OCI-LY7 (cell line): ENCODE results near the gene UFSP1. TPM values are rescaled to one million over a fixed set of nuclear protein-coding genes. Genes with fewer than 3 reads are reported as not detected.

Source experiments
- BruUV-seq: library from RNA; stranded (reverse); fragments of 400-500 nt; replicated peaks from 2 replicates; lab custom pipeline; 2021; lab: Mats Ljungman, UMichigan
- CTCF ChIA-PET: fragments of 300-600 bp; sonication (Branson Sonifier 250); formaldehyde crosslinking; loops from one replicate; lab custom pipeline; 2022; ENCODE audit warnings: antibody characterized with exemption; ENCODE audit not compliant: unreplicated experiment; lab: Charles Lee
- POLR2A ChIA-PET: fragments of 300-600 bp; sonication (Branson Sonifier 250); formaldehyde crosslinking; loops from one replicate; lab custom pipeline; 2022; ENCODE audit warnings: antibody characterized with exemption; lab: Charles Lee
- DNase-seq: peaks from one replicate; pipeline ENCODE4 v3.0.0-alpha.2; 2015; ENCODE audit warnings: low spot score
- H2AFZ ChIP-seq: fragments of 200-600 bp; sonication (generic), shearing (Covaris generic); 2 replicates; pipeline ENCODE4 v1.6.1; 2014; ENCODE audit warnings: mild to moderate bottlenecking, antibody characterized with exemption, low read length, moderate library complexity
- H3K27ac ChIP-seq: fragments of 200-600 bp; sonication (generic); 2 replicates; pipeline ENCODE4 v1.5.1; 2014; ENCODE audit warnings: mixed run types, low read depth, mild to moderate bottlenecking, moderate library complexity, low read length, inconsistent platforms; ENCODE audit not compliant: poor library complexity, severe bottlenecking
- H3K36me3 ChIP-seq: fragments of 200-600 bp; sonication (generic); 2 replicates; pipeline ENCODE4 v1.6.1; 2014; ENCODE audit warnings: mild to moderate bottlenecking, antibody characterized with exemption, low read length, moderate library complexity, mixed read lengths; ENCODE audit not compliant: insufficient read depth
- H3K4me1 ChIP-seq: fragments of 200-600 bp; sonication (generic); 2 replicates; pipeline ENCODE4 v1.5.1; 2014; ENCODE audit warnings: mild to moderate bottlenecking, low read length; ENCODE audit not compliant: insufficient read depth, poor library complexity, severe bottlenecking
- H3K4me2 ChIP-seq: fragments of 200-600 bp; sonication (generic); 2 replicates; pipeline ENCODE4 v1.6.1; 2014; ENCODE audit warnings: mild to moderate bottlenecking, low read length
- H3K4me3 ChIP-seq: fragments of 200-600 bp; sonication (generic); 2 replicates; pipeline ENCODE4 v1.5.1; 2014; ENCODE audit warnings: mild to moderate bottlenecking, low read depth, low read length; ENCODE audit not compliant: poor library complexity, severe bottlenecking
- H3K79me2 ChIP-seq: fragments of 200-600 bp; sonication (generic); 2 replicates; pipeline ENCODE4 v1.6.1; 2016; ENCODE audit warnings: low read depth, mild to moderate bottlenecking, low read length, moderate library complexity, mixed read lengths; ENCODE audit not compliant: insufficient read depth
- H3K9me2 ChIP-seq: fragments of 200-600 bp; sonication (generic); 2 replicates; pipeline ENCODE4 v1.6.1; 2016; ENCODE audit warnings: mild to moderate bottlenecking, low read length, mixed read lengths; ENCODE audit not compliant: insufficient read depth
- H3K9me3 ChIP-seq: fragments of 200-600 bp; sonication (generic); 2 replicates; pipeline ENCODE4 v1.6.1; 2014; ENCODE audit warnings: mild to moderate bottlenecking, mixed run types, low read length, mixed read lengths
- H4K20me1 ChIP-seq: fragments of 200-600 bp; sonication (generic); 2 replicates; pipeline ENCODE4 v1.6.1; 2014; ENCODE audit warnings: mild to moderate bottlenecking, antibody characterized with exemption, low read length, moderate library complexity, mixed read lengths; ENCODE audit not compliant: insufficient read depth
- CTCF ChIP-seq: fragments of 200-600 bp; sonication (generic); conservative IDR thresholded peaks from 2 replicates; pipeline ENCODE4 v1.5.1; 2014; ENCODE audit warnings: mild to moderate bottlenecking, antibody characterized with exemption, low read length, moderate library complexity, mixed read lengths
- EZH2phosphoT487 ChIP-seq: fragments of 200-600 bp; sonication (generic); IDR thresholded peaks from 2 replicates; pipeline ENCODE4 v1.6.1; 2018; ENCODE audit warnings: low read depth, borderline replicate concordance, mild to moderate bottlenecking, mixed run types, antibody characterized with exemption, low read length, moderate library complexity, mixed read lengths
- intact Hi-C: fragments of 100-400 bp; cut with micrococcal nuclease; formaldehyde crosslinking; loops from one replicate; pipeline ENCODE4 v1.10.0; 2022; ENCODE audit not compliant: unreplicated experiment
- total RNA-seq, 2 experiments: library from RNA; depleted of rRNA in 1 of 2; stranded (reverse); fragments of >200 nt in 1 of 2; shearing (Covaris generic) in 1 of 2; gene quantifications; 2 replicates each; pipeline ENCODE4 v1.2.3, GENCODE V29; 2014 to 2022

UFSP1 gene
- total RNA-seq, 2 experiments from 2014 or later: 2.8 to 3.3 TPM

- DNase-seq: no peak
- no peaks in the 10 kb centered on the region for H3K9me2 ChIP-seq
- peaks cover 16% of the 10 kb centered on the region for H4K20me1 ChIP-seq
- no peak for TF ChIP-seq CTCF
- TF ChIP-seq EZH2phosphoT487: no peak
- CTCF ChIA-PET: interaction anchor here (1.3 to 1.5 kb wide), 2 partner anchors 16 to 36 kb away, joined by 3 to 7 read pairs; partner anchors contain the start of gene SRRT
- BruUV-seq: no TSS peak
- H3K9me3 ChIP-seq: no peaks in the 10 kb centered on the region
- peak overlapping the region; percentile 92; the same call in 1 of the 2 replicates for H3K4me2 ChIP-seq
- POLR2A ChIA-PET: interaction anchor here (0.5 to 4.9 kb wide), 6 partner anchors 15 to 876 kb away, joined by 3 to 40 read pairs (median 4); partner anchors contain the start of genes SRRT, TRIM56 and ZKSCAN1
- intact Hi-C loops: no loop called here
- peak overlapping the region; percentile 61 for H3K4me3 ChIP-seq
- H3K36me3 ChIP-seq: peaks cover 32% of the 10 kb centered on the region
- H3K79me2 ChIP-seq: peaks cover 7% of the 10 kb centered on the region; the same call in 1 of the 2 replicates
- no peak overlapping the region for H3K27ac ChIP-seq
- peak overlapping the region; percentile 68; the same call in 1 of the 2 replicates for H2AFZ ChIP-seq
- peaks cover 47% of the 10 kb centered on the region for H3K4me1 ChIP-seq
Measured at GRCh38 chr7:100890653-100891567, 1.4 kb upstream of the UFSP1 start.

DNA sequence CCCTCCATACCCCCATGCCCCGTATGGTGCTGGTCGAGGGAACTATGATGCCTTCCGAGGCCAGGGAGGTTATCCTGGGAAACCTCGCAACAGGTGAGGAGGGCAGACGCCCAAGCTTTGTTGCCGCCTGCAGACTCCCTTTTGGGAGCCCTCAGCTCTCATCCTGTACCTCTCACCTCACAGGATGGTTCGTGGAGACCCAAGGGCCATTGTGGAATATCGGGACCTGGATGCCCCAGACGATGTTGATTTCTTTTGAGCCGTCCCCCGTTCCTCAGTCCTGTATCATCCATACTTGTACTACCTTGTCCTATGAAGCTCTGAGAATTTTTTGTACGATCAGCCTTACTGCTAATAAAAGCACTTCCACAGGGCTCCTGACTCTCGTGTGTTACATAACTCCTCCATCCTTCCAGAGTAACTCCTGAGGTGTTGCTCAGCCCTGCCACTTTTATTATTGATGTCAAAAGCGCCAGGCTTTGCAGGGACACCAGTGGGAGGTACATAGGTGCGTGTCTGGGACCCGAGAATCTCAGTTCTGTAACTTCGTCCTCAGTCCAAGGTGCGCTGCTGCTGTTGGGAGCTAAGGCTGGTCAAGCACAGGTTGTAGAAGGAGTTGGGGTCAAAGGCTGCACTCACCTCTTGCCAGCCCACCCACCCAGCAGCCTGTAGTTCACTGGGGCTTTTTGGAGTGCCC is 1.1 kb downstream of the UFSP1 start:
- intact Hi-C loops: loop anchor here (10.0 kb wide), 1 partner anchor 804 kb away; the partner anchor contains the start of genes COPS6 and ZNF3
- Histone ChIP-seq H3K4me1 (peaks cover 41% of the 10 kb centered on the region), H3K4me3 (peak overlapping the region; percentile 74), H3K27ac (peak overlapping the region; percentile 67), H4K20me1 (peaks cover 16% of the 10 kb centered on the region), H3K9me2 (no peaks in the 10 kb centered on the region), H3K79me2 (peaks cover 7% of the 10 kb centered on the region; the same call in 1 of the 2 replicates), H3K9me3 (no peaks in the 10 kb centered on the region), H3K36me3 (peaks cover 56% of the 10 kb centered on the region), H3K4me2 (peak overlapping the region; percentile 89), H2AFZ (no peak overlapping the region)
- ChIA-PET POLR2A (interaction anchor here (0.8 to 4.9 kb wide), 3 partner anchors 13 to 254 kb away, joined by 3 to 40 read pairs (median 3); partner anchors contain the start of genes POP7 and SRRT), CTCF (interaction anchor here (1.9 kb wide), 1 partner anchor 37 kb away, joined by 5 read pairs; no protein-coding TSS in a partner anchor)
- DNase-seq: no peak
- BruUV-seq: TSS peak; percentile 73
- no peak for TF ChIP-seq EZH2phosphoT487
- TF ChIP-seq CTCF: no peak
